IMR-90 (cell line): ENCODE data around the gene STK32A. TPM values are rescaled to one million over a fixed set of nuclear protein-coding genes. Genes with fewer than 3 reads are reported as not detected.

Experiments
- ATAC-seq: fragments of 200-7000 bp; cut with Tn5 transposase; 2 replicates; pipeline ENCODE4 v1.9.1; 2020; ENCODE audit warnings: low read depth, mild to moderate bottlenecking, moderate library complexity
- BruUV-seq: library from RNA; stranded (reverse); fragments of 400-500 nt; replicated peaks from 2 replicates; lab custom pipeline; 2021; lab: Mats Ljungman, UMichigan
- CTCF ChIA-PET: fragments of 300-600 bp; formaldehyde crosslinking; extraction: SDS; loops from one replicate; lab custom pipeline; 2021; ENCODE audit warnings: antibody characterized with exemption; lab: Yijun Ruan, JAX
- POLR2A ChIA-PET: fragments of 300-600 bp; sonication (Branson Sonifier 250); formaldehyde crosslinking; loops from one replicate; lab custom pipeline; 2022; ENCODE audit warnings: antibody characterized with exemption; ENCODE audit not compliant: unreplicated experiment; lab: Charles Lee
- DNase-seq: peaks from one replicate; pipeline ENCODE4 v3.0.0; 2013
- H2AFZ ChIP-seq: replicated peaks from 2 replicates; pipeline ENCODE3; 2013; ENCODE audit warnings: low read length, mild to moderate bottlenecking; ENCODE audit not compliant: poor library complexity
- H2AK5ac ChIP-seq: 2 replicates; pipeline ENCODE4 v1.6.1; 2013; ENCODE audit warnings: low read depth, low read length, inconsistent platforms
- H2AK9ac ChIP-seq: replicated peaks from 2 replicates; pipeline ENCODE3; 2013; ENCODE audit warnings: mild to moderate bottlenecking, low read depth, low read length, moderate library complexity; ENCODE audit not compliant: poor library complexity
- H2BK120ac ChIP-seq: 2 replicates; pipeline ENCODE4 v1.6.1; 2013; ENCODE audit warnings: low read depth, low read length, inconsistent platforms
- H2BK15ac ChIP-seq: 3 replicates; pipeline ENCODE4 v1.6.1; 2013; ENCODE audit warnings: low read depth, low read length, inconsistent platforms
- H2BK20ac ChIP-seq: 2 replicates; pipeline ENCODE4 v1.6.1; 2013; ENCODE audit warnings: low read depth, mild to moderate bottlenecking, inconsistent platforms, low read length, moderate library complexity
- H2BK5ac ChIP-seq: 2 replicates; pipeline ENCODE4 v1.6.1; 2013; ENCODE audit warnings: mild to moderate bottlenecking, low read depth, low read length, inconsistent platforms; ENCODE audit not compliant: poor library complexity, severe bottlenecking
- H3K14ac ChIP-seq: replicated peaks from 2 replicates; pipeline ENCODE4 v1.6.1; 2013; ENCODE audit warnings: low read depth, low read length, inconsistent platforms
- H3K18ac ChIP-seq: 2 replicates; pipeline ENCODE4 v1.6.1; 2013; ENCODE audit warnings: low read depth, low read length, control low read depth
- H3K23ac ChIP-seq: 2 replicates; pipeline ENCODE4 v1.6.1; 2013; ENCODE audit warnings: low read depth, low read length, inconsistent platforms
- H3K27ac ChIP-seq: 2 replicates; pipeline ENCODE4 v1.5.1; 2013; ENCODE audit warnings: mild to moderate bottlenecking, control low read depth, low read length; ENCODE audit not compliant: insufficient read depth
- H3K27me3 ChIP-seq: 2 replicates; pipeline ENCODE4 v1.6.1; 2013; ENCODE audit warnings: low read length; ENCODE audit not compliant: control insufficient read depth, insufficient read depth
- H3K36me3 ChIP-seq: 2 replicates; pipeline ENCODE4 v1.6.1; 2013; ENCODE audit warnings: low read length, mixed read lengths; ENCODE audit not compliant: control insufficient read depth, insufficient read depth
- H3K4ac ChIP-seq: 2 replicates; pipeline ENCODE4 v1.6.1; 2013; ENCODE audit warnings: low read depth, low read length, inconsistent platforms
- H3K4me1 ChIP-seq: 2 replicates; pipeline ENCODE4 v1.6.1; 2013; ENCODE audit warnings: low read length, mixed read lengths; ENCODE audit not compliant: control insufficient read depth, insufficient read depth
- H3K4me2 ChIP-seq: 2 replicates; pipeline ENCODE4 v1.6.1; 2013; ENCODE audit warnings: low read depth, mild to moderate bottlenecking, control low read depth, low read length, moderate library complexity
- H3K4me3 ChIP-seq: 2 replicates; pipeline ENCODE4 v1.5.1; 2013; ENCODE audit warnings: low read depth, mild to moderate bottlenecking, control low read depth, low read length, moderate library complexity; ENCODE audit not compliant: insufficient read depth
- H3K56ac ChIP-seq: 2 replicates; pipeline ENCODE4 v1.6.1; 2013; ENCODE audit warnings: low read length, inconsistent platforms; ENCODE audit not compliant: insufficient read depth; ENCODE audit errors: extremely low read depth
- H3K79me1 ChIP-seq, 2 experiments: 2 replicates each; pipeline ENCODE4 v1.6.1; 2013; ENCODE audit warnings: low read length in 2 of 2, inconsistent platforms in 1 of 2, low read depth in 1 of 2
- H3K9ac ChIP-seq: 2 replicates; pipeline ENCODE4 v1.6.1; 2013; ENCODE audit warnings: low read depth, low read length, control low read depth
- H3K9me1 ChIP-seq: 2 replicates; pipeline ENCODE4 v1.6.1; 2013; ENCODE audit warnings: low read length, inconsistent platforms; ENCODE audit not compliant: insufficient read depth
- H3K9me3 ChIP-seq: 2 replicates; pipeline ENCODE4 v1.6.1; 2013; ENCODE audit warnings: low read length; ENCODE audit not compliant: control insufficient read depth, insufficient read depth
- H4K20me1 ChIP-seq: 2 replicates; pipeline ENCODE4 v1.6.1; 2013; ENCODE audit warnings: low read length, inconsistent platforms; ENCODE audit not compliant: insufficient read depth
- H4K5ac ChIP-seq: 2 replicates; pipeline ENCODE4 v1.6.1; 2013; ENCODE audit warnings: mild to moderate bottlenecking, low read depth, low read length, control low read depth
- H4K8ac ChIP-seq, 2 experiments: 2 replicates each; pipeline ENCODE4 v1.6.1; 2013; ENCODE audit warnings: low read depth in 2 of 2, low read length in 2 of 2, control low read depth in 1 of 2, inconsistent platforms in 1 of 2
- H4K91ac ChIP-seq: 2 replicates; pipeline ENCODE4 v1.6.1; 2013; ENCODE audit warnings: low read depth, low read length, inconsistent platforms; ENCODE audit not compliant: insufficient read depth
- CHD1 ChIP-seq: IDR thresholded peaks from 2 replicates; pipeline ENCODE4 v1.6.1; 2012; ENCODE audit warnings: low read depth, low read length, improper control_type of control experiment
- CTCF ChIP-seq: conservative IDR thresholded peaks from 2 replicates; pipeline ENCODE4 v1.5.1; 2012; ENCODE audit warnings: mild to moderate bottlenecking, low read depth, low read length, improper control_type of control experiment
- SMC3 ChIP-seq: fragments of 150-350 bp; IDR thresholded peaks from 2 replicates; pipeline ENCODE4 v1.6.1; 2016; ENCODE audit warnings: low read depth, mild to moderate bottlenecking, antibody characterized with exemption, low read length, moderate library complexity
- WGBS, 2 experiments: methylation state at CpG; one replicate each; pipeline versions ENCODE4 v1.1.5 to v1.1.7; 2013; ENCODE audit warnings: missing lambda C conversion rate in 2 of 2; ENCODE audit not compliant: insufficient read length in 1 of 2; ENCODE audit errors: extremely low coverage in 2 of 2; 5-methylcytosine and 5-hydroxymethylcytosine counted together
- dilution Hi-C: fragments of 300-500 bp; cut with HindIII; formaldehyde crosslinking; loops from one replicate; pipeline ENCODE4 v1.14.3; 2018; ENCODE audit warnings: low sequenced_read_pairs; ENCODE audit not compliant: unreplicated experiment
- in situ Hi-C: fragments of 300-500 bp; cut with MboI; formaldehyde crosslinking; loops from 3 replicates; pipeline ENCODE4 v1.14.3; 2019; ENCODE audit warnings: low sequenced_read_pairs, inconsistent platforms, mixed read lengths
- intact Hi-C: fragments of 100-400 bp; cut with micrococcal nuclease; formaldehyde crosslinking; loops from 2 replicates; pipeline ENCODE4 v1.10.0; 2022
- polyA plus RNA-seq, 3 experiments: library from polyadenylated mRNA; depleted of rRNA; stranded (reverse); fragments of >200 nt; gene quantifications; 2 replicates each; pipeline ENCODE4 v1.2.3, GENCODE V29; 2012; ENCODE audit warnings: low replicate concordance in 1 of 3
- total RNA-seq: library from RNA; depleted of rRNA; stranded (reverse); fragments of >200 nt; gene quantifications from 2 replicates; pipeline ENCODE4 v1.2.3, GENCODE V29; 2012

STK32A gene
- total and polyA plus RNA-seq, 2 of the 4 experiments (the other 2 are of a cell fraction): 0.12 to 0.18 TPM

- no TSS peak for BruUV-seq
- H3K4me3 ChIP-seq: no peak overlapping the region
- TF ChIP-seq CHD1 (no peak), CTCF (no peak), SMC3 (no peak)
These were observed 83.3 kb downstream of the STK32A start for GRCh38 chr5:147317978-147318684.

More at GRCh38 chr5:147317978-147318684, 83.3 kb downstream of the STK32A start:
- Histone ChIP-seq H3K4me2 (no peak overlapping the region), H4K20me1 (no peaks in the 10 kb centered on the region), H3K14ac (no peak overlapping the region), H2BK20ac (no peak overlapping the region), H4K8ac (no peak overlapping the region), H3K27me3 (no peaks in the 10 kb centered on the region), H3K9ac (no peak overlapping the region), H3K9me1 (no peaks in the 10 kb centered on the region), H3K27ac (no peak overlapping the region), H3K4ac (no peak overlapping the region), H3K56ac (no peak overlapping the region), H2AK9ac (no peak overlapping the region), H2AFZ (no peak overlapping the region), H2BK5ac (no peak overlapping the region), H4K91ac (no peak overlapping the region), H2BK120ac (no peak overlapping the region), H3K9me3 (no peaks in the 10 kb centered on the region), H2BK15ac (no peak overlapping the region), H3K4me1 (no peaks in the 10 kb centered on the region), H3K23ac (no peak overlapping the region), H2AK5ac (no peak overlapping the region), H4K5ac (no peak overlapping the region), H3K36me3 (no peaks in the 10 kb centered on the region), H3K18ac (no peak overlapping the region), H3K79me1 (no peaks in the 10 kb centered on the region)
- dilution Hi-C loops (no loop called here), in situ Hi-C loops (no loop called here), intact Hi-C loops (no loop called here)
- ChIA-PET CTCF (no interaction called here), POLR2A (no interaction called here)
- 43% methylated on average over 1 of the region's 7 CpGs; no CpG with 5 or more reads in 1 of the 2 experiments for WGBS, 2 experiments
- DNase-seq (no peak), ATAC-seq (no peak)
